Activated CD4-positive, CD25-positive, alpha-beta regulatory T cell (primary cell): ENCODE results near the gene RBM44.
"Not testable (repeated sequence)": the region's sequence is repeated elsewhere in the genome, so short reads cannot be mapped to it uniquely, and the experiment has no call there.

ENCODE experiments used
- DNase-seq, 4 experiments: peaks; one replicate each; lab custom pipeline; 2025; lab: John Stamatoyannopoulos, UW

RBM44 gene

GRCh38 chr2:237848940-237849339, 50.4 kb downstream of the RBM44 start:
- DNase-seq = not testable (repeated sequence)

- no peak for DNase-seq
Observed at GRCh38 chr2:237854295-237854694, 55.7 kb downstream of the RBM44 start.

GRCh38 chr2:237857791-237858190, 59.2 kb downstream of the RBM44 start:
- DNase-seq = no peak

- no peak for DNase-seq
Observed at GRCh38 chr2:237858294-237859081, 59.9 kb downstream of the RBM44 start.

GRCh38 chr2:237859082-237859433, 60.5 kb downstream of the RBM44 start:
- no peak for DNase-seq

- DNase-seq = no peak
Observed at GRCh38 chr2:237859533-237860272, 61.1 kb downstream of the RBM44 start, which contains the start of gene RAMP1. TSS of gene RAMP1 (plus strand) at chr2:237859623. CDS start at chr2:237859676, 53 bp downstream.

GRCh38 chr2:237860273-237860935, 61.8 kb downstream of the RBM44 start:
- no peak for DNase-seq

GRCh38 chr2:237861875-237862527, 63.4 kb downstream of the RBM44 start:
- no peak for DNase-seq

- DNase-seq = no peak
Observed at GRCh38 chr2:237862528-237862895, 63.9 kb downstream of the RBM44 start.

- DNase-seq = no peak
Observed at GRCh38 chr2:237863102-237863511, 64.5 kb downstream of the RBM44 start.

- DNase-seq = no peak
Observed at GRCh38 chr2:237863689-237864443, 65.3 kb downstream of the RBM44 start.

GRCh38 chr2:237864444-237864931, 65.9 kb downstream of the RBM44 start:
- DNase-seq = no peak

GRCh38 chr2:237864940-237865622, 66.5 kb downstream of the RBM44 start:
- DNase-seq = no peak

GRCh38 chr2:237865623-237866041, 67.1 kb downstream of the RBM44 start:
- DNase-seq = no peak

- no peak for DNase-seq
Observed at GRCh38 chr2:237866101-237866621, 67.6 kb downstream of the RBM44 start.

GRCh38 chr2:237867465-237867864, 68.9 kb downstream of the RBM44 start:
- no peak for DNase-seq

GRCh38 chr2:237868074-237868473, 69.5 kb downstream of the RBM44 start:
- not testable (repeated sequence) for DNase-seq

- no peak for DNase-seq
Observed at GRCh38 chr2:237868631-237869342, 70.2 kb downstream of the RBM44 start.

- DNase-seq = no peak
Observed at GRCh38 chr2:237869343-237870102, 70.9 kb downstream of the RBM44 start.
